ENCODE results near the gene TRAF7. TPM values are rescaled to one million over a fixed set of nuclear protein-coding genes. Genes with fewer than 3 reads are reported as not detected.

TRAF7 gene
- total RNA-seq, 2 donors from 2014 or later = 22.7 to 29.3 TPM

DNA sequence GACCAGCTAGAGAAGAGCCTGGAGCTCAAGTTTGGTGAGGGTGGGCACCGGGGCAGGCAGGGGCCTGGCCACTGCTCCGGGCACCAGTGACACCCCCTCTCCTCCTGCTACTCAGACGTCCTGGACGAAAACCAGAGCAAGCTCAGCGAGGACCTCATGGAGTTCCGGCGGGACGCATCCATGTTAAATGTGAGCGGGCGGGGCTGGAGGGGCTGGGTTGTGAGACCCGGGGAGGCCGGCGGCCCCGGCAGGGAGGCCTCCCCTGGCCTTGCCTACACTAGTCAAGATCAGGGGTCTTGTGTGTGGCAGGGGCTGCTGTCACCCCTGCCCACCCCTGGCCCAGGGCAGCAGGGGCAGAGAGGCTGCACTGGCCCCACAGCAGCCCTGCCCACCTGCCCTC lies 17.8 kb downstream of the TRAF7 start:
- no peaks in the 10 kb centered on the region for H3K9me3 ChIP-seq
- no peaks in the 10 kb centered on the region for H3K4me1 ChIP-seq
- no peaks in the 10 kb centered on the region for H3K27me3 ChIP-seq
- intact Hi-C loops (cut with DNase I) = no loop called here
- H3K4me3 ChIP-seq = no peak overlapping the region
- WGBS, 2 donors = 90 to 93% methylated on average over 13 to 14 of the region's 14 CpGs
- H3K36me3 ChIP-seq (replicated peaks in 1 of 2; ENCODE audit: insufficient read depth in 1 of 2, low read depth in 2 of 2) = peaks cover 10 to 23% of the 10 kb centered on the region in 2 donors
- no peak for DNase-seq
- TF ChIP-seq, protein P1, sequence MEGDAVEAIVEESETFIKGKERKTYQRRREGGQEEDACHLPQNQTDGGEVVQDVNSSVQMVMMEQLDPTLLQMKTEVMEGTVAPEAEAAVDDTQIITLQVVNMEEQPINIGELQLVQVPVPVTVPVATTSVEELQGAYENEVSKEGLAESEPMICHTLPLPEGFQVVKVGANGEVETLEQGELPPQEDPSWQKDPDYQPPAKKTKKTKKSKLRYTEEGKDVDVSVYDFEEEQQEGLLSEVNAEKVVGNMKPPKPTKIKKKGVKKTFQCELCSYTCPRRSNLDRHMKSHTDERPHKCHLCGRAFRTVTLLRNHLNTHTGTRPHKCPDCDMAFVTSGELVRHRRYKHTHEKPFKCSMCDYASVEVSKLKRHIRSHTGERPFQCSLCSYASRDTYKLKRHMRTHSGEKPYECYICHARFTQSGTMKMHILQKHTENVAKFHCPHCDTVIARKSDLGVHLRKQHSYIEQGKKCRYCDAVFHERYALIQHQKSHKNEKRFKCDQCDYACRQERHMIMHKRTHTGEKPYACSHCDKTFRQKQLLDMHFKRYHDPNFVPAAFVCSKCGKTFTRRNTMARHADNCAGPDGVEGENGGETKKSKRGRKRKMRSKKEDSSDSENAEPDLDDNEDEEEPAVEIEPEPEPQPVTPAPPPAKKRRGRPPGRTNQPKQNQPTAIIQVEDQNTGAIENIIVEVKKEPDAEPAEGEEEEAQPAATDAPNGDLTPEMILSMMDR (IDR thresholded peaks at IDR 0.05) = no peak
- TF ChIP-seq POLR2A (IDR thresholded peaks at IDR 0.05) = no peak
- no peak for ATAC-seq
- H3K27ac ChIP-seq = no peak overlapping the region

DNA sequence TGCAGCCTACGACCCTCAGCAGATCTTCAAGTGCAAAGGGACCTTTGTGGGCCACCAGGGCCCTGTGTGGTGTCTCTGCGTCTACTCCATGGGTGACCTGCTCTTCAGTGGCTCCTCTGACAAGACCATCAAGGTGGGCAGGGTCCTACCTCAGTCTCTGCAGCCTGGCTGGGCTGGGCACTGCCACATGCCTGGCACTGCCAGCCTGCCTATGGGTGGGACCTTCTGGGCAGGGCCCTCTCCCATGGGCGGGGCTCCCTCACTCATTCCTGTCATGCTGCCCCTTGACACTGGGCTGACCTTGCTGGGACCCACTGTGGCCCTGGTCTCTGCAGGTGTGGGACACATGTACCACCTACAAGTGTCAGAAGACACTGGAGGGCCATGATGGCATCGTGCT lies 18.3 kb downstream of the TRAF7 start:
- Histone ChIP-seq H3K27ac (no peak overlapping the region), H3K9me3 (no peaks in the 10 kb centered on the region), H3K4me3 (no peak overlapping the region), H3K36me3 (replicated peaks in 1 of 2; ENCODE audit: insufficient read depth in 1 of 2, low read depth in 2 of 2) (peaks cover 10 to 23% of the 10 kb centered on the region in 2 donors), H3K4me1 (no peaks in the 10 kb centered on the region), H3K27me3 (no peaks in the 10 kb centered on the region)
- no peak for TF ChIP-seq POLR2A (IDR thresholded peaks at IDR 0.05)
- TF ChIP-seq, protein P1 (IDR thresholded peaks at IDR 0.05) = no peak
- ATAC-seq = no peak
- 92 to 93% methylated on average over 3 to 4 of the region's 4 CpGs for WGBS, 2 donors
- no peak for DNase-seq
- intact Hi-C loops (cut with DNase I) = no loop called here

DNA sequence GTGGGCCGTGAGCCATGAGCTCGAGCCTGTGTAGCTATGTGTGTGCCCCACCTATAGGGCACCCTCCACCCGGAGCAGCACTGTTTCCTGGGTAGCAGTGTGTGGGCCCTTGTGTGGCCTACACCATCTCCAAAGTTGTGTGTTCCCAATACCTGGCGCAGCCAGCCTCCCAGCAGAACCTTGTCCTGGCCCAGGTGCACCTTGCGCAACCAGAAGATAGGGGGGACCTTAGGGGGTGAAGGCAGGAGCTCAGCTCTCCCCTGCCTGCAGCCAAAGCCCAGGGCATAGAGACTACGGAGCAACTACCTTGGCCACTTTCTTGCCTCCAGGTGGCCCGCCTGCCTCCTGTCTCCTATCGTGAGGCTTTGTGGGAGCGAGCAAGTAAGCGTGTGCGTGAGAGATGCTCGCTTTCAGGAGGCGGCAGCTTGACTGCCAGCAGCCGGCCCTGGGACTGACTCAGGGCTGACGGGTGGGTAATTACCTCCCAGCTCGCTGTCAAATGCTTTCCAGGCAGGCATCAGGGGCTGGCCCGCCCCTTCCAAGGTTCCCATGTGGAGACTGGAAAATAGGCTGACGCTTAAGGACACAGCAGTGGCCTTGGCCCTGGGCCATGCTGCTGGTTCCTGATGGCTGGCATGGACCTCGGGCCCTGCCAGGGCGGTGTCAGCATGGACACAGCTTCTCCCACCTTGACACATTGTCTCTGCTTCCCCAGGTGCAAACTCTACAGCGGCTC lies 19.0 kb downstream of the TRAF7 start:
- no peak overlapping the region for H3K27ac ChIP-seq
- TF ChIP-seq POLR2A (IDR thresholded peaks at IDR 0.05) = no peak
- TF ChIP-seq, protein P1 (IDR thresholded peaks at IDR 0.05) = no peak
- H3K4me1 ChIP-seq = no peaks in the 10 kb centered on the region
- no peaks in the 10 kb centered on the region for H3K27me3 ChIP-seq
- 91 to 92% methylated on average over 11 to 20 of the region's 21 CpGs for WGBS, 2 donors
- intact Hi-C loops (cut with DNase I) = no loop called here
- H3K36me3 ChIP-seq (replicated peaks in 1 of 2; ENCODE audit: insufficient read depth in 1 of 2, low read depth in 2 of 2) = peaks cover 10 to 23% of the 10 kb centered on the region in 2 donors
- H3K4me3 ChIP-seq = no peak overlapping the region
- H3K9me3 ChIP-seq = no peaks in the 10 kb centered on the region
- ATAC-seq = no peak
- DNase-seq = no peak

DNA sequence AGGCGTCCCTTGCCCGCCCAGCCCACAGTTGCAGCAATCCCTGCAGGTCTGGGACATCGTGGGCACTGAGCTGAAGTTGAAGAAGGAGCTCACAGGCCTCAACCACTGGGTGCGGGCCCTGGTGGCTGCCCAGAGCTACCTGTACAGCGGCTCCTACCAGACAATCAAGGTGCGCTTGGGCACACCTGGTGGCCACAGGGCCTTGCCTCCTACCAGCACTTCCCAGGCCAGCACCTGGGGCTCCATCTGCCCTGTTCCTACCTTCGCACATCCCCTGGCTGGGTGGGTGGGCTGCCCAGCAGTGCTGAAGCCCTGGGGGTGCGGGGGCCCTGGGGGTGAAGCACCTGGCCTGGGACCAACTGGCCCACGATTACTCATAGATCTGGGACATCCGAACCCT lies 19.9 kb downstream of the TRAF7 start:
- TF ChIP-seq, protein P1 (IDR thresholded peaks at IDR 0.05) = no peak
- no peak for TF ChIP-seq POLR2A (IDR thresholded peaks at IDR 0.05)
- DNase-seq (no peak), ATAC-seq (no peak)
- Histone ChIP-seq H3K27ac (no peak overlapping the region), H3K4me1 (no peaks in the 10 kb centered on the region), H3K9me3 (no peaks in the 10 kb centered on the region), H3K27me3 (no peaks in the 10 kb centered on the region), H3K4me3 (no peak overlapping the region), H3K36me3 (replicated peaks in 1 of 2; ENCODE audit: insufficient read depth in 1 of 2, low read depth in 2 of 2) (peaks cover 10 to 23% of the 10 kb centered on the region in 2 donors)
- WGBS, 2 donors = 94 to 95% methylated on average over 5 to 10 of the region's 10 CpGs
- intact Hi-C loops (cut with DNase I) = no loop called here

DNA sequence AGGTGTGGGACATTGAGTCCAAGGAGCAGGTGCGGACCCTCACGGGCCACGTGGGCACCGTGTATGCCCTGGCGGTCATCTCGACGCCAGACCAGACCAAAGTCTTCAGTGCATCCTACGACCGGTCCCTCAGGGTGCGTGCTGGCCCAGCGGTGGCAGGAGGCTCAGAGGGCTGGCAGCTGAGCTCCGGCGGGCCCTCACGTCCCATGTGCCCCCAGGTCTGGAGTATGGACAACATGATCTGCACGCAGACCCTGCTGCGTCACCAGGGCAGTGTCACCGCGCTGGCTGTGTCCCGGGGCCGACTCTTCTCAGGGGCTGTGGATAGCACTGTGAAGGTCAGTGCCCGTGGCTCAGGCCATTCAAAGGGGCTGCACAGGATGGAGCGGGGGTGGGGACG lies 20.5 kb downstream of the TRAF7 start:
- 92 to 93% methylated on average over 7 to 20 of the region's 23 CpGs for WGBS, 2 donors
- H3K9me3 ChIP-seq = no peaks in the 10 kb centered on the region
- no peaks in the 10 kb centered on the region for H3K4me1 ChIP-seq
- H3K36me3 ChIP-seq (replicated peaks in 1 of 2; ENCODE audit: insufficient read depth in 1 of 2, low read depth in 2 of 2) = peaks cover 10 to 23% of the 10 kb centered on the region in 2 donors
- DNase-seq = no peak
- intact Hi-C loops (cut with DNase I) = no loop called here
- TF ChIP-seq, protein P1 (IDR thresholded peaks at IDR 0.05) = no peak
- no peak for TF ChIP-seq POLR2A (IDR thresholded peaks at IDR 0.05)
- H3K27ac ChIP-seq = no peak overlapping the region
- H3K4me3 ChIP-seq = no peak overlapping the region
- no peaks in the 10 kb centered on the region for H3K27me3 ChIP-seq
- no peak for ATAC-seq

Measured in body of pancreas (tissue), 4 donors.